NB4 (cell line): ENCODE measurements around the gene LMCD1.

Experiments used
- POLR2A ChIP-seq: IDR thresholded peaks from 2 replicates; pipeline ENCODE4 v1.6.1; 2011; ENCODE audit warnings: mild to moderate bottlenecking; ENCODE audit not compliant: insufficient read length; ENCODE audit errors: extremely low read depth
- TF ChIP-seq, protein P1 (sequence below): IDR thresholded peaks from one replicate; pipeline ENCODE4 v1.5.1; 2012; ENCODE audit warnings: low read depth, low read length

DNA sequence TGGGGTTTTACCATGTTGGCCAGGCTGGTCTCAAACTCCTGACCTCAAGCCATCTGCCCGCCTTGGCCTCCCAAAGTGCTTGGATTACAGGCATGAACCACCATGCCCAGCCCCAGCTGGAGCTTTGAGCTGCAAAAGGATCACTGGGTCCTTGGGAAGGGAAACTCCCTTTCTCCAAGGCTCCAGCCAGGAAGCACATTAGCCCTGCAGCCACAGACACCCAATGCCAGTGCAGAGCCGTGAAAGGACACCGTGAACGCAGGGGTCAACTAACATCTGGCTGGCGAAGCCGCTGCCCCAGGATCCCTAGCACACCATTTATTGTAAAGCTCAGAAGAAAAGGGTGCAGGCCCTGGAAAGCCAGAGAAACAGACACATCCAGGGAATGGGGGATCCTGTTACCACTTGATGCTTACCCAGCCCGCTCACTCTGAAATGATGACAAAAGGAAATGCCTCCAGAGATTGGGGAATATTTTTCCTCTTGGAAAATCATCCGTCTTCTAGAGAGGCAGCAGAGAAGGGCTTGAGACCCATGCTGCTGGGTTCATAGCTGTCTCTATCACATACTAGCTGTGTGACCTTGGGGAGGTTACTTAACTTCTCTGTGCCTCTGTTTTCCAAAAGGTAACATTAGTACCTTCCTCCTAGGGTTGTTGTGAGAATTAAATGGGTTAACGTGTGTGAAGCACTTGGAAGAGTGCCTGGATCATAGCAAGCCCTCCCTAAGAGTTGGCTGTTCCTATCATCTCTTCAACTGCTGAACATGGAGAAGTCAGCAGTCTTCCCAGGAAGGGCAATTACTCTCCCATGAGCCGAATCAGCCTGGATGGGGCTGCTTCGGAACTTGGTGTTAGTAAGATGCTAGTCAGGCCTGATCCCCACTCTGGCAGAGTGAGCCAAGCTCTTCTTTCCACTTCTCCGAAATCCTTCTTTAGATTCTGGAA, 40.8 kb downstream of the LMCD1 start:
- TF ChIP-seq, protein P1, sequence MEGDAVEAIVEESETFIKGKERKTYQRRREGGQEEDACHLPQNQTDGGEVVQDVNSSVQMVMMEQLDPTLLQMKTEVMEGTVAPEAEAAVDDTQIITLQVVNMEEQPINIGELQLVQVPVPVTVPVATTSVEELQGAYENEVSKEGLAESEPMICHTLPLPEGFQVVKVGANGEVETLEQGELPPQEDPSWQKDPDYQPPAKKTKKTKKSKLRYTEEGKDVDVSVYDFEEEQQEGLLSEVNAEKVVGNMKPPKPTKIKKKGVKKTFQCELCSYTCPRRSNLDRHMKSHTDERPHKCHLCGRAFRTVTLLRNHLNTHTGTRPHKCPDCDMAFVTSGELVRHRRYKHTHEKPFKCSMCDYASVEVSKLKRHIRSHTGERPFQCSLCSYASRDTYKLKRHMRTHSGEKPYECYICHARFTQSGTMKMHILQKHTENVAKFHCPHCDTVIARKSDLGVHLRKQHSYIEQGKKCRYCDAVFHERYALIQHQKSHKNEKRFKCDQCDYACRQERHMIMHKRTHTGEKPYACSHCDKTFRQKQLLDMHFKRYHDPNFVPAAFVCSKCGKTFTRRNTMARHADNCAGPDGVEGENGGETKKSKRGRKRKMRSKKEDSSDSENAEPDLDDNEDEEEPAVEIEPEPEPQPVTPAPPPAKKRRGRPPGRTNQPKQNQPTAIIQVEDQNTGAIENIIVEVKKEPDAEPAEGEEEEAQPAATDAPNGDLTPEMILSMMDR = no peak
- no peak for TF ChIP-seq POLR2A
